ENCODE data around the gene SEMA6A.

SEMA6A gene

GRCh38 chr5:116487045-116487444, 87.6 kb downstream of the SEMA6A start:
- DNase-seq, result no peak

DNA sequence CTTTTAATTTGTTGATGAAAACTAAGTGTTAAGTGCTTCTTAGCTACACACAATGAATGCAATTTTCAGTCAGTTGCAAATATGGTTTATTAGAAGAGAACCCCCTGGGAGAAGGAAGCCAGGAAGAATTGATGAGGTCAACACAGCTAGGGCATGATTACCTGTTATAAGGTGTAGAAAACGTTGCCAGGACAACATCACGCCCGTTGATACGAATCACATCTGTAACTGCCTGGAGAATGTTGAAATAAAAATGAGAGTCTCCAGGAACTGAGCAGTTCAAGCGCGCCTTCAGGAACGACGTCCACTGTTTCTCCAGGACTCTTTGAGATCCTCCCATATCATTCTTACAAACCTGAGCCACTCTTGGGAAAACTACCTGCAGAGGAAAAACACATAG, 88.0 kb downstream of the SEMA6A start:
- no peak for DNase-seq

- no peak for DNase-seq
Measured at GRCh38 chr5:116484645-116485044, 90.0 kb downstream of the SEMA6A start.

DNA sequence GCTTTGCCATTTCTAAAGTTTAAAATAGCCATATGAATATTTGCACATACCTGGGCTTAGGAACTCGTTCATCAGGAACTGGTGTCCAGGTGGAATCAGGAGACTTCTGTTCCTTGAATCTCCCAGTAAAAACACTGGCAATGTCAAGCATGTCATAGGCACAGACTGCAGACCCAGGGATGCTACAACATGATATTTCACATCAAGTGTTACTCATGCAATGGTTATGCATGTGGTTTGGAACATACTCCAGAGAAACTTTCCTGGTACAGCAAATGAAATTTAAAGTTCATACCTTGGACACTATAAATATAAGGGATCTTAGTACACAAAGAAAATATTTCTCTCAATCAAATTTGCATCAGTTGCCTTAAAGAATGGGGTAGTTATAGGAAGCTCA, 92.2 kb downstream of the SEMA6A start:
- DNase-seq, result no peak

DNA sequence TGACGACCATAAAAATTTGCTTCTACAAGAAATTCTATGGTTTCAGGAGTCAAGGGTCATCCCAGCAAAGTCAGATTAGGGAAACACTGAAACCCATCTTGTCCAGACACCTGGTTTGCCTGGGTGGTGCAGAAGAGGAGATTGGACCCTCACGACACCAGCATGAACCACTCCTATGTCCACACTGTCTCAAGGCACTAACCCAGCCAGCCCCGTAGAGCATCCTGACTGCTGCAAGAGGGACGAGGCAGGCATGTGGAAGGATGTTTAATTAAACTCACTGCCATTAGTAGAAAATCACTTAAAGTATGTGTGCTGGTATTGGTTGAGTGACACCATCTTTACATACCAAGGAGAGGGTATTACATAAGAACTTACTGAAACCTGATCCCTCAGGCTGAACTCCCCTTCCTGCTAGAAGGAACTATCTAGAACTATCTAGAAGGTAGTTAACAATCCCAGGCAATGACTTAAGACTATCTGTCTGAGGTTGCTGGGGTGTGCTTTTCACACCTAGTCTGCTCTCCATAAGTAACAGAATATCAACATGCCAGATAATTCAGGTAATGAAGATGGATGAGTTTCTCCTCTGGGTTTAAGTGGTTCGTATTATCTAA, 93.6 kb downstream of the SEMA6A start:
- no peak for DNase-seq

DNA sequence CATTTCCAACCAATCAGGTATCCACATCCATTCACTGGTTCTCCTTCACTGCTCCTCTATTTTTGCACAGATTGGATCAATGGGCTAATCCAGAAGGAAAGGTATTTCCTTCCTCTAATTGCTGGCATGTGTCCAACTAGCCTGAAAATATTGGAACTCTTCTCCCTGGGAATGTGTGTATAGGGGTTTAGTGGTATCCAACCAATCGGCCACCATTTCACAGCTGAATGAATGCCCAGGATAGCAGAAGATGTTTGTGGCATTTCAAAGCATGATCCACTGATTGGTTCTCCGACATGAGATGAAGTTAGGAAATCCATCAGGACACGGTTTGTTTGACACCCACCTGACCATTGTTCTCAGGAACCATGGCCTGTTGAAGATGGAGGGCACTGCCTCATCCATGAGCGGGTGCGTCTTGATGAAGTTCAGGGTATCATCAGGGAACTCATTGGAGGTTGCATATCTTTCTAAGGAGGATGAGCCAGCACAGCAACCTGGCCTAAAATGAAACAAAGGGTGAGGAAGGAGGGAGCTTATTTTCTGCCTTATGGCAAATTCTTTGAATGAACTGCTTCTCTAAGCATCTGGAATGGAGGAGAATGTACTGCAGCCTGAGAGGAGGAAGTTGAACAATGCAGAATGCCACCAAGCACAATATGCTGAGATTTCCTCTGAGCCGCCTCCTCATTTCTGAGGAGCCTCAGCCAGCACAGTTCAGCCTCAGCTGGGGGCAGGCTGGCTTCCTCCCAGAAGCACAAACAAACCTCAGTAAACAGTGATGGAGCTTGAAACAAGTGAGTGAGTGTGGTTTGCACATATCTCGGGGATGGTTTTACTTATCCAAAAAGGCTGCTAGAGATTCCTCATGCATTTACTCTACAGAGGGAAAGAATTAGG, 94.6 kb downstream of the SEMA6A start:
- DNase-seq, result no peak

GRCh38 chr5:116478491-116478890, 96.1 kb downstream of the SEMA6A start:
- DNase-seq, result no peak

- no peak for DNase-seq
Measured at GRCh38 chr5:116476897-116477537, 97.6 kb downstream of the SEMA6A start.

- no peak for DNase-seq
Measured at GRCh38 chr5:116475338-116475737, 99.3 kb downstream of the SEMA6A start.

GRCh38 chr5:116473706-116474105, 100.9 kb downstream of the SEMA6A start:
- no peak for DNase-seq

DNA sequence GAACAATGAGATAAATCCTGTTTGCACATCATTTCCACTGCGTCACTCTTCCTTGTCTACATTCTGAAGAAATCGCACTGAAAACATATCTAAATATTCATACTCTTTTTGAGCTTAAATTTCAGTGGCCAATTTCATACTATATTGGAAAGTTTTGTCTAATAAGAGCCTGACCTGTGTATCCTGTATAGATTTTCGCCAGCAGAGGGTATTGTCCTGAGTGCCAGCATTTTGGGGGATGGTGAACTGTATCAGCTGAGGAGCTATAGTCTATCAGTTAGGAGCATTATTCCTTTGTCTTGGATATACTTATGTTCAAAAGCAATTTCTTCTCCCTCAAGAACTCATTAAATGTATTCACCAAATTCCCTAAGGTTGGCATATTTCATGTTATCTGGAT, 102.3 kb downstream of the SEMA6A start:
- no peak for DNase-seq

- DNase-seq, result no peak
Measured at GRCh38 chr5:116469631-116470030, 105.0 kb downstream of the SEMA6A start.

DNA sequence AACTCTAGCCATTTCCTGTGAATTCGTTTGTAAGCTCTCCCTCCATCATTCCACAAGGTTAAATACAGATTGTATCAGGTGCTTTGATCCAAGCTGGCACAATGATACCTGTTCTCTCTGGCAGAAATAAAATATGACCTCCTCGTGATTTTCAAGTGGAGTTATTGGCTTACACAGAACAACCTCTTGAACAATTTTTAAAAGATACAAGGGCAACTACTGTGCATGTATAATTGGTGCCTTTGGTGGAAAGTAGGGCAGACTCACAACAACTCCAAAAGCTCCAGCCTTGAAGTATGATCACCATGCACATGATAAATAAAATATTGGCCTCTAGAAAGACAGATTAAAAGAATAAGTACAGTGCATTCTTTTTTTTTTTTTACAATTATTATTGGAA, 106.0 kb downstream of the SEMA6A start:
- DNase-seq, result no peak

- no peak for DNase-seq
Measured at GRCh38 chr5:116467465-116467843, 107.2 kb downstream of the SEMA6A start.

GRCh38 chr5:116466727-116467464, 107.7 kb downstream of the SEMA6A start:
- DNase-seq, result no peak

GRCh38 chr5:116465411-116465810, 109.2 kb downstream of the SEMA6A start:
- no peak for DNase-seq

DNA sequence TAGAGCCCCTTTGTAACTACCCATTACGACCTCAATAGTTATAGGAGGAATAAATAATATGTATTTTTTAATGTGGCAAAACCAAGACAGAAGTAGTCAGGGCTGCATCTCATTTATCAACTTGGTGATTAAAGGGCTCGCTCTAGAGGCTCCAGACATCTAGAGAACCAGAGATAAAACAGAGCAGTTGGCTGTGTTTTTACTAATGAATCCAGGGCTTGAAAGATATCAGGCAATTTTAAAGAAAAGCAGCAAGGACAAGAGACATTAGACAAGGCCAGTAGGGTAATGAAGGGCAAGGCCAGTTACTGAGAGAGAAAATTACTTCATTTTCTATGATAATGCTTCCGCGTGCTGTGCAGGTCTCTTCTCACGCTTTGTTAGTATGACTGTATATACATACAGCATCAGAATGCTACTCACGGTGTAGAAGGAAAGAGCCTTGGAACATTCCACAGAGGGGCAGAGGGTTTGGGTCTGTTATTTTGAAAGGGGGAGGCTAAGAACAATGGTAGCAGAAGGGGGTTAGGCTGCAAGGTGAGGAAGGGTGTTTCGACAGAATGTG, 110.4 kb downstream of the SEMA6A start:
- DNase-seq, result no peak

DNA sequence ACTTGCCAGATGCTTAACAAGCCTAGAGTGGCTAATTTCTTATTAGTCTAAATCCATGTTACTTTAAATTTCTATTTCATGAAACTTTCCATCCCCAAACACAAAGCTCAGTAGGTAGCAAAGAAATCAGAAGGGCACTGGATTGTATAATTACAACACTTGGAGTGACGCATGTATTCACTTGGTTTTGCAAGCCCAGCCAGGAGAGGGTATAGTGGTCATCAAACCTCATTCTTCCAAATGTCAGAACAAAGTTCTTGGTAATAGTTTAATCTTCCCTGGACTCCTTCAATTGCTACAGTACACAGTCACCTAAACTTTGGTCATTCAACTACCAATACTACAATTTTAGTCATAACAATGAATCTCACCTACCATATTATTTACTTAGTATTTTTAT, 112.1 kb downstream of the SEMA6A start:
- no peak for DNase-seq

GRCh38 chr5:116459301-116459700, 115.3 kb downstream of the SEMA6A start:
- no peak for DNase-seq

GRCh38 chr5:116457062-116457461, 117.6 kb downstream of the SEMA6A start:
- no peak for DNase-seq

- DNase-seq, result no peak
Measured at GRCh38 chr5:116456036-116456435, 118.6 kb downstream of the SEMA6A start.

- DNase-seq, result no peak
Measured at GRCh38 chr5:116455061-116455460, 119.6 kb downstream of the SEMA6A start.

GRCh38 chr5:116454417-116454927, 120.2 kb downstream of the SEMA6A start:
- DNase-seq, result no peak

Data from activated gamma-delta T cell (primary cell).